Activated CD4-positive, alpha-beta T cell treated with anti-CD3 and anti-CD28 coated beads, Interleukin-2, amount 50 U/mL, for 48 hours (primary cell): ENCODE results near the gene IZUMO1R.
"Not testable (repeated sequence)": the region's sequence is repeated elsewhere in the genome, so short reads cannot be mapped to it uniquely, and the experiment has no call there.

Experiments used
- DNase-seq, 2 experiments: peaks; one replicate each; pipeline ENCODE4 v3.0.0-alpha.2; 2020

The IZUMO1R gene

DNA sequence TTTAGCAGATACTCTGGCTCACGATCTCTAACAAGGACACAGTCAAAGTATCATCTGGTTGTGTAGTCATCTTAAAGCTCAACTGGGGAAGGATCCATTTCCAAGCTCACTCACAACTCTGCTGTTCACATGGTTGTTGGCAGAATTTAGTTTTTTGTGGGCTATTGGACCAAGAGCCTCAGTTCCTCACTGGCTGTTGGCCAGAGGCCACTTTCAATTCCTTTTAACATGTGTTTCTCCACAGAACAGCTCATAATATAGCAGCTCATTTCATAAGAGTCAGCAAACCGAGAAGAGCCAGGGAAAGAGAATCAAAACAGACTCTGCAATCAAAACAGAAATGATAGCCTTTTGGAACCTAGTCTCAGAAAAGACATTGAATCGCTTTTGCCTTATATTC lies 22.6 kb downstream of the IZUMO1R start:
- DNase-seq: no peak

DNA sequence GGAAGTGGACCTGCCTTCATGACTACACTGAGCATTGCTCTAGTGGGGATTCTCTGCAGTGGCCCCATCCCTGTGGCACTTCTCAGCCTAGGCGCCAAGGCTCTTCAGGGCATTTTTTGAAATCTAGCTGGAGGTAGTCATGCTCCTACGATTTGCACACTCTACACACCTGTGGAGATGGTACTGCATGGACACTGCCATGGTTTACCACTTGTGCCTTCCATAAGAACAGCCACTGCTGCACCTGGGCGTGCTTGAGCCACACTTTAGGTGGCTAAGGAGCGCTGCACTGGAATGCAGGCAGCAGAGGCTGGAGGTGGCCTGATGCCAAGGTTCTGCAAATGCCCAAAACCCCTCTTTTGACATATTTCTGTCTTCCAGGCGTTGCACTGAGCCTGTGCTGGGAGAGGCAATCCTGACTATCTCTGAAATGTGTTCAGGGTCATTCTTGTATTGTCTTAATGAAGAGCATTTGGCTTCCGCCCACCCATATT lies 24.3 kb downstream of the IZUMO1R start:
- no peak for DNase-seq

DNA sequence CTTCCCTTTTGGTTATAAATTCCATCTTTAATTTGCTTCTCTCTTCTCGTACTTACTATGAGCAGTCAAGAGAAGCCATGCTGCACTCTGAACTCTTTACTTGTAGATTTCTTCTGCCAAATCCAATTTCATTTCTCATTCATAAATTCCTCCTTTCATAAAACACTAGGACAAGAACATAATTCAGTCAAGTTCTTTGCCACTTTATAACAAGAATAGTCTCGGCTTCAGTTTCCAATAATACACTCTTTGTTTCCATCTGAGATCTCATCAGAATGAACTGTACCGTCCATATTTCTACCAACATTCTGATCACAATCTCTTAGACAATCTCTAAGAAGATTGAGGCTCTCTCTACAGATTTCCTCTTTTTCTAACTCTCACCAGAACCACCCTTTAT lies 25.1 kb downstream of the IZUMO1R start:
- DNase-seq: no peak

DNA sequence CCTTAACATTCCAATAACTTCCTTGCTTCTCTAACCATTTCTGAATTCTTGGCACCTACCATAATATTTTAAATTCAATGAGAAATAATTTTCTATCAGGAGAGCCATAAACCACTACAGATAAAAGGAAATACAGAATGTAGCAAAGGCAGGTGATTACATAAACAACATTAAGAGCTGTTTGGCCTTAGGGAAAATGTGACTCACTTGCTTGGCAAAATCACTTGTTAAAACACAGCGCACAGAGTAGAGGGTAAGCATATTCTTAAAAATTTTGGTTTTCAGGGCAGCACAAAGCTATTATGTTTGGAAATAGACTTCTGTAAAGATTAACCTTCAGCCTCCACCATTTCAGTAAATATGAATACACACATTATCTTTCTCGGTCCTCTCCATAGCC lies 26.4 kb downstream of the IZUMO1R start:
- DNase-seq: no peak

DNA sequence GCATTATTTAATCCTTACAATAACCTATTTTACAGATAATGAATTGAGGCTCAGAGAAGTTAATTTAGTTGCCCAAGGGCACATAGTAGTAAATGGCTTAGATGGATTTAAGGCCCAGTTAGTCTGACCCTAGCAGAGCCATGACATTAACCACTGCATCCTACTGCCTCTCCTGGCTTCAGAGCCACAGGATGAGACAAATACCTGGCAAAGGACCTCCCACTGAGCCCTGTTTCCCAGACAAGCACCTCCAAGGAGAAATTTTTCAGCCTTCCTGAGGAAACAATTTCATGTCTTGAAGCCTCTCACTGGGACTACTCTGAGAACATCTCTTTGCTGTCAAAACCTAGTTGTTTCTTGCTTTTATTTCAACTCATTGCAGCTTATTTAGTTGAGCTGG lies 28.4 kb downstream of the IZUMO1R start:
- DNase-seq: no peak

DNA sequence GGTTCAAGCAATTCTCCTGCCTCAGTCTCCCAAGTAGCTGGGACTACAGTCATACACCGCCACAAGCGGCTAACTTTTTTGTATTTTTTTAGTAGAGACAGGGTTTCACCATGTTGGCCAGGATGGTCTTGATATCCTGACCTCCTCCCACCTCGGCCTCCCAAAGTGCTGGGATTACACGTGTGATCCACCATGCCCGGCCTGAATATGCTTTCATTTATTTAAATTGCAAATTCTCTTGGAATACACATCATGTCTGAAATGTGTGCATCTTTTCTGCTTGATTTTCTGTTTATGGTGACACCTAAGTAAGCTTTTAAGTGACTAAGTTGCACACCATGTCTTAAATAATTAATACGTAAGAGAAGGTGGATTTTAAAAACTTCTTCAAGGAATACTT lies 31.7 kb downstream of the IZUMO1R start:
- DNase-seq: no peak

DNA sequence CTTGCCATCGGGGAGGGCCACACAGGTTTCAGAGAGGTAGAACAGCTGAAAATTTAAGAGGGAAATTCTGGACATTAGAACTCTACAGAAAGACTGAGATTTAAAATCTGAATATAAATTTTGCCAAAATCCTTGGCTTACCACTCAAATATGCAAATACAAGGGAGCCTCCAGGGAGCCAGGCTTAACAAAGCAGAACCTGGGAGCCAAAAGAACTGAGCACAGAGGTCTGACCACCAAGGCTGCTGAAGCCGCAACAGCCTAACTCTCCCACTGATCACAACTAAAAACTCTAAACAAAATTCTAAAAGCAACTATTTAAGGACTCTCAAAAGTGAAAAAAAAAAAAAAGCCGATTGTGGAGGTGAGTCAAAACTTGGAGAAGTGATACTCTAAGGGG lies 34.3 kb downstream of the IZUMO1R start:
- DNase-seq: no peak

DNA sequence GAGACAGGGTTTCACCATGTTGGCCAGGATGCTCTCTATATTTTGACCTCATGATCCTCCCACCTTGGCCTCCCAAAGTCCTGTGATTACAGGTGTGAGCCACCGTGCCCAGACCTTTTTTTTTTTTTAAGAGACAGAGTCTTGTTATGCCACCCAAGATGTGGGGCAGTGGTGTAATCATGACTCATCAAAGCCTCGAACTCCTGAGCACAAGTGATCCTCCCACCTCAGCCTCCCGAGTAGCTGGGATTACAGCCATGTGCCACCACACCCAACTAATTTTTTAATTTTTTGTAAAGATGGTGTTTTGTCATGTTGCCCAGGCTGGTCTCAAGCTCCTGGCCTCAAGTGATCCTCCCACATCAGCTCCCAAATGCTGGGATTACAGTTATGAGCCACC lies 37.9 kb downstream of the IZUMO1R start:
- DNase-seq: no peak

DNA sequence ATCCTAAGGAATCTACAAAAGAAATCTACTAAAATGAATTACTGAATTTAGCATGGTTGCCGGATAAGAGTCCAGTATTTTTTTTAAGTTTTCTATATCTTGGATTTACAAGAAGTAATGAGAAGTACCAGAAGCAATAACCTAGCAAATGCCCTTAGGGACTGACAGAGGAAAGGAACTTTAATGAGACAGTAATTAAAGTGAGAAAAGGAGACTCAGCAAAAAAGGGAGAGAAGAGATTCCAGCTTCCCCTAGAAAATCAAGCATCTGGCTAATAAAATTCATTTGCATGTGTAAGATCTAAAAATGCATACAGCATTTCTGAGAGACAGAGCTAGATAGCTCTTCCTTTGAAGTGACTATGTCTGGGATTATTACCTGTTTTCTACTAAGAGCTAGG lies 39.1 kb downstream of the IZUMO1R start:
- DNase-seq: no peak

DNA sequence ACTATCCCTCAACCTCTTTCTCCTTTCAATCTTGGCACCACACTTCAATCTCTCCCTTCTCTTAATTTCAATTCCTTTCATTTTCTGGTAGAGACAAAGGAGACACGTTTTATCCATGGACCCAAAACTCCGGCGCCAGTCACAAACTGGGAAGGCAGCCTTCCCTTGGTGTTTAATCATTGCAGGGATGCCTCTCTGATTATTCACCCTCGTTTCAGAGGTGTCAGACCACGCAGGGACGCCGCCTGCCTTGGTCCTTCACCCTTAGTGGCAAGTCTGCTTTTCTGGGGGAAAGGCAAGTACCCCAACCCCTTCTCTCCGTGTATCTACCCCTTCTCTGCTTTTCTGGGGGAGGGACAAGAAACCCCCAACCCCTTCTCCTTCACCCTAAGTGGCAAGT lies 41.9 kb downstream of the IZUMO1R start:
- DNase-seq: not testable (repeated sequence)

DNA sequence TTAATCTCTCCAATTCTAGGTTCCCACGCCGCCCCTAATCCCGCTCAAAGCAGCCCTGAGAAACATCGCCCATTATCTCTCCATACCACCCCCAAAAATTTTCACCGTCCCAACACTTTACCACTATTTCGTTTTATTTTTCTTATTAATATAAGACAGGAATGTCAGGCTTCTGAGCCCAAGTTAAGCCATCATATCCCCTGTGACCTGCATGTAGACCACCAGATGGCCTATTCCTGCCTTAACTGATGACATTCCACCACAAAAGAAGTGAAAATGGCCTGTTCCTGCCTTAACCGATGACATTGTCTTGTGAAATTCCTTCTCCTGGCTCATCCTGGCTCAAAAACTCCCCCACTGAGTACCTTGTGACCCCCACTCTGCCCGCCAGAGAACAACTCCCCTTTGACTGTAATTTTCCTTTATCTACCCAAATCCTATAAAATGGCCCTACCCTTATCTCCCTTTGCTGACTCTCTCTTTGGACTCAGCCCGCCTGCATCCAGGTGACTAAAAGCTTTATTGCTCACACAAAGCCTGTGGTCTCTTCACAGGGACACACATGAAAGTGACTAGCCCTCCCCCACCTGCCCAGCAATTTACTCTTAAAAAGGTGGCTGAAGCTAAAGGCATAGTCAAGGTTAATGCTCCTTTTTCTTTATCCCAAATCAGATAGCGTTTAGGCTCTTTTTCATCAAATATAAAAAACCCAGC lies 46.6 kb downstream of the IZUMO1R start:
- DNase-seq: not testable (repeated sequence)
